PC-9 (cell line): ENCODE measurements around the gene UBE2C. TPM values are rescaled to one million over a fixed set of nuclear protein-coding genes. Genes with fewer than 3 reads are reported as not detected.

ENCODE experiments used
- BruUV-seq: library from RNA; stranded (reverse); fragments of 400-500 nt; replicated peaks from 2 replicates; lab custom pipeline; 2021; lab: Mats Ljungman, UMichigan
- CTCF ChIA-PET: fragments of 300-600 bp; sonication (Branson Sonifier 250); formaldehyde crosslinking; loops from one replicate; lab custom pipeline; 2022; ENCODE audit warnings: antibody characterized with exemption; lab: Charles Lee
- POLR2A ChIA-PET: fragments of 300-600 bp; sonication (Branson Sonifier 250); formaldehyde crosslinking; loops from one replicate; lab custom pipeline; 2022; ENCODE audit warnings: antibody characterized with exemption; ENCODE audit not compliant: unreplicated experiment; lab: Charles Lee
- DNase-seq, 2 experiments: peaks; one replicate each; pipeline versions ENCODE4 v3.0.0 to v3.0.0-alpha.2; 2015 to 2022; ENCODE audit warnings: mixed read lengths in 1 of 2
- H2AFZ ChIP-seq: fragments of 200-600 bp; sonication (generic); 2 replicates; pipeline ENCODE4 v1.8.1; 2017; ENCODE audit warnings: antibody characterized with exemption
- H3F3A ChIP-seq: fragments of 200-600 bp; sonication (generic); 2 replicates; pipeline ENCODE4 v1.8.1; 2017; ENCODE audit warnings: antibody characterized with exemption, mild to moderate bottlenecking, low read depth; ENCODE audit not compliant: insufficient read depth
- H3K27ac ChIP-seq: fragments of 200-600 bp; sonication (generic); 2 replicates; pipeline ENCODE4 v1.6.1; 2016; ENCODE audit warnings: mixed run types
- H3K27me3 ChIP-seq: fragments of 200-600 bp; sonication (generic); 2 replicates; pipeline ENCODE4 v1.6.1; 2016; ENCODE audit warnings: low read depth, mixed run types; ENCODE audit not compliant: insufficient read depth
- H3K36me3 ChIP-seq: fragments of 200-600 bp; sonication (generic); 2 replicates; pipeline ENCODE4 v1.6.1; 2016; ENCODE audit warnings: low read depth, mixed run types
- H3K4me1 ChIP-seq: fragments of 200-600 bp; sonication (generic); replicated peaks from 2 replicates; pipeline ENCODE4 v1.6.1; 2016; ENCODE audit warnings: mixed run types; ENCODE audit not compliant: insufficient read depth
- H3K4me2 ChIP-seq: fragments of 200-600 bp; sonication (generic); 2 replicates; pipeline ENCODE4 v1.6.1; 2017; ENCODE audit warnings: mixed run types
- H3K4me3 ChIP-seq: fragments of 200-600 bp; sonication (generic); 2 replicates; pipeline ENCODE4 v1.6.1; 2016; ENCODE audit warnings: mixed run types
- H3K79me2 ChIP-seq: fragments of 200-600 bp; sonication (generic); 2 replicates; pipeline ENCODE4 v1.6.1; 2017; ENCODE audit warnings: low read depth, mixed run types
- H3K9me2 ChIP-seq: fragments of 200-600 bp; sonication (generic); 2 replicates; pipeline ENCODE4 v1.8.1; 2017; ENCODE audit warnings: mild to moderate bottlenecking; ENCODE audit not compliant: insufficient read depth
- H3K9me3 ChIP-seq: fragments of 200-600 bp; sonication (generic); 2 replicates; pipeline ENCODE4 v1.8.1; 2016; ENCODE audit warnings: low read depth; ENCODE audit not compliant: insufficient read depth
- H4K20me1 ChIP-seq: fragments of 200-600 bp; sonication (generic); 2 replicates; pipeline ENCODE4 v1.8.1; 2017; ENCODE audit not compliant: insufficient read depth
- EZH2 ChIP-seq: fragments of 200-600 bp; sonication (generic); IDR thresholded peaks from 2 replicates; pipeline ENCODE4 v1.8.0; 2017; ENCODE audit warnings: antibody characterized with exemption, low read depth
- intact Hi-C: fragments of 100-400 bp; cut with micrococcal nuclease; formaldehyde crosslinking; loops from one replicate; pipeline ENCODE4 v1.10.0; 2022; ENCODE audit not compliant: unreplicated experiment
- total RNA-seq: library from RNA; stranded (reverse); gene quantifications from 2 replicates; pipeline ENCODE4 v1.2.3, GENCODE V29; 2021
- TF ChIP-seq, protein P1 (sequence below): fragments of 200-600 bp; sonication (generic); conservative IDR thresholded peaks from 2 replicates; pipeline ENCODE4 v1.6.1; 2017; ENCODE audit warnings: mixed run types, antibody characterized with exemption, mild to moderate bottlenecking, moderate library complexity

Gene UBE2C
- total RNA-seq, 1 experiment from 2014 or later = 207 TPM

DNA sequence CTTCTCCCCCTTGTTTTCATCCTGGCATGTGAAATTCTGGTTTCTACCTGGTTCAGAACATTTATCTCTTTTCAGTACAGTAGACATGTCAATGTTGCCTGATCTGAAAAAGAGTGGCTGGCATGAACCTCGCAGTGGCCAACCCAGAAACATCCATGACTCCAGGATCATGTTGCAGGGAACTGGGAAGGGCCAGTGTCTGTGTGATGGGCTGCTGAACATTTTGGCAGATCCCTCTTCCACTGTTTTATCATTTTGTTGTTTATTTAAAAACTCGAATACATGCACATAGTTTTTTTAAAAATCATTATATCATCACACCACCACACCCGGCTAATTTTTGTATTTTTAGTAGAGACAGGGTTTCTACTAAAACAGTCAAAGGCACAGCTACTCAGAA, 39.8 kb upstream of the UBE2C start:
- ChIA-PET CTCF (no interaction called here), POLR2A (no interaction called here)
- H3K4me3 ChIP-seq = no peak overlapping the region
- no TSS peak for BruUV-seq
- H3K4me2 ChIP-seq = no peak overlapping the region
- H3F3A ChIP-seq = peaks cover 3% of the 10 kb centered on the region
- H4K20me1 ChIP-seq = no peaks in the 10 kb centered on the region
- peaks cover 16% of the 10 kb centered on the region for H3K4me1 ChIP-seq
- DNase-seq = no peak
- intact Hi-C loops = loop anchor here (10.0 kb wide), 1 partner anchor 308 kb away; the partner anchor contains the start of gene WFDC2
- TF ChIP-seq EZH2 = no peak
- TF ChIP-seq, protein P1, sequence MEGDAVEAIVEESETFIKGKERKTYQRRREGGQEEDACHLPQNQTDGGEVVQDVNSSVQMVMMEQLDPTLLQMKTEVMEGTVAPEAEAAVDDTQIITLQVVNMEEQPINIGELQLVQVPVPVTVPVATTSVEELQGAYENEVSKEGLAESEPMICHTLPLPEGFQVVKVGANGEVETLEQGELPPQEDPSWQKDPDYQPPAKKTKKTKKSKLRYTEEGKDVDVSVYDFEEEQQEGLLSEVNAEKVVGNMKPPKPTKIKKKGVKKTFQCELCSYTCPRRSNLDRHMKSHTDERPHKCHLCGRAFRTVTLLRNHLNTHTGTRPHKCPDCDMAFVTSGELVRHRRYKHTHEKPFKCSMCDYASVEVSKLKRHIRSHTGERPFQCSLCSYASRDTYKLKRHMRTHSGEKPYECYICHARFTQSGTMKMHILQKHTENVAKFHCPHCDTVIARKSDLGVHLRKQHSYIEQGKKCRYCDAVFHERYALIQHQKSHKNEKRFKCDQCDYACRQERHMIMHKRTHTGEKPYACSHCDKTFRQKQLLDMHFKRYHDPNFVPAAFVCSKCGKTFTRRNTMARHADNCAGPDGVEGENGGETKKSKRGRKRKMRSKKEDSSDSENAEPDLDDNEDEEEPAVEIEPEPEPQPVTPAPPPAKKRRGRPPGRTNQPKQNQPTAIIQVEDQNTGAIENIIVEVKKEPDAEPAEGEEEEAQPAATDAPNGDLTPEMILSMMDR = no peak
- H2AFZ ChIP-seq = no peak overlapping the region
- H3K27me3 ChIP-seq = no peaks in the 10 kb centered on the region
- no peak overlapping the region for H3K27ac ChIP-seq
- no peaks in the 10 kb centered on the region for H3K36me3 ChIP-seq
- no peaks in the 10 kb centered on the region for H3K9me2 ChIP-seq
- H3K79me2 ChIP-seq = no peaks in the 10 kb centered on the region
- H3K9me3 ChIP-seq = no peaks in the 10 kb centered on the region

DNA sequence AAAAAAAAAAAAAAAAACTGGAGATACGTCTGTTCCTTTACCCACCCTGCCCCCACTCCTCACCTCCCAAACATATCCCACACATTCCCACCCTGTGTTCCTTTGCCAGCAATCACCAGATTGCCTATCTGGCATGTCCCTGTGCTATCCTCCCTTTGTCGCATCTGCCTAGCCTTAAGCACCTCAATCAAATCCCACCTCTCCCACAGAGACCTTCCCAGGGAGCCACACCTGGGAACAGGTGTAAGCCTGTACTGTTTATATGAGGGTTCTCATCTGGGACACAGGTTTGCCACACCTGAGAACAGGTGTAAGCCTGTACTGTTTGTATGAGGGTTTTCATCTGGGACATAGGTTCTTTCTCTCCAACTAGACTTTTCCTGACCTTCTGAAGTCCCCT, 37.5 kb upstream of the UBE2C start:
- POLR2A ChIA-PET = interaction anchor here (0.6 kb wide), 1 partner anchor 135 kb away, joined by 4 read pairs; no protein-coding TSS in a partner anchor
- no peak for DNase-seq
- TF ChIP-seq EZH2 = no peak
- TF ChIP-seq, protein P1 = no peak
- Histone ChIP-seq H4K20me1 (no peaks in the 10 kb centered on the region), H3K9me2 (no peaks in the 10 kb centered on the region; the same call in 1 of the 2 replicates), H3F3A (peaks cover 22% of the 10 kb centered on the region), H3K27ac (no peak overlapping the region), H3K36me3 (no peaks in the 10 kb centered on the region), H3K4me2 (no peak overlapping the region), H2AFZ (no peak overlapping the region), H3K4me3 (no peak overlapping the region), H3K79me2 (no peaks in the 10 kb centered on the region), H3K4me1 (peaks cover 36% of the 10 kb centered on the region), H3K27me3 (no peaks in the 10 kb centered on the region), H3K9me3 (no peaks in the 10 kb centered on the region)
- CTCF ChIA-PET = no interaction called here
- no TSS peak for BruUV-seq
- intact Hi-C loops = loop anchor here (5.0 to 10.0 kb wide), 2 partner anchors 310 to 733 kb away; partner anchors contain the start of gene WFDC2

DNA sequence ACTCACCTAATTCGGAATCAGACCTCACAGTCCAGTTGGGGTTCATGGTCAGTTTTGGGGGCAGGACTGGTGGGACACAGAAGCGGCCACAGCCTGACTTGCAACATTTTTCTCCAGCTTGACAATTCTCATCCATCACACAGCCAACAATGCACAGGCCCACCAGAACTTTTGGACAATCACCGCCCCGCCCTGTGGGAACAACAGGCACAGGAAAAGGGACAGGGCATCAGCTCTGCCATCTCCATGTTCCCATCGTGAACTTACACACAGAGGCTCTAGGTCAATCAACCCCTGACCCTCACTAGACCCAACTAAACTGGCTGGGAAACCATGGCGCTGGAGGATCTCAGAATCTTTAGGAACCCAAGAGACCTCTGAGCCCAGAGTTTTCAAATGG, 37.0 kb upstream of the UBE2C start:
- intact Hi-C loops = loop anchor here (5.0 to 10.0 kb wide), 2 partner anchors 311 to 733 kb away; partner anchors contain the start of gene WFDC2
- H3K27ac ChIP-seq = no peak overlapping the region
- DNase-seq = no peak

More for the DNA sequence above, 37.0 kb upstream of the UBE2C start:
- CTCF ChIA-PET = no interaction called here
- H3K4me2 ChIP-seq = no peak overlapping the region
- H3K4me1 ChIP-seq = peaks cover 41% of the 10 kb centered on the region
- H3K79me2 ChIP-seq = no peaks in the 10 kb centered on the region
- H3K9me3 ChIP-seq = no peaks in the 10 kb centered on the region
- no peak overlapping the region for H3K4me3 ChIP-seq
- H3K9me2 ChIP-seq = no peaks in the 10 kb centered on the region; the same call in 1 of the 2 replicates
- H3F3A ChIP-seq = peaks cover 26% of the 10 kb centered on the region
- H3K27me3 ChIP-seq = no peaks in the 10 kb centered on the region
- no peaks in the 10 kb centered on the region for H4K20me1 ChIP-seq
- H2AFZ ChIP-seq = no peak overlapping the region
- POLR2A ChIA-PET = no interaction called here
- H3K36me3 ChIP-seq = no peaks in the 10 kb centered on the region
- no TSS peak for BruUV-seq
- TF ChIP-seq, protein P1 = no peak
- TF ChIP-seq EZH2 = no peak
